ENCODE results near the gene CRADD.

CRADD gene

GRCh38 chr12:93673084-93673483 lies 4.1 kb upstream of the CRADD start:
- no peak for DNase-seq

- DNase-seq: no peak
These were observed 2.8 kb upstream of the CRADD start for GRCh38 chr12:93674386-93674785.

- no peak for DNase-seq
These were observed 574 bp upstream of the CRADD start for GRCh38 chr12:93676408-93677194.

- DNase-seq: no peak
These were observed 1.6 kb downstream of the CRADD start for GRCh38 chr12:93678779-93679178.

GRCh38 chr12:93679308-93679925 lies 2.2 kb downstream of the CRADD start:
- no peak for DNase-seq

GRCh38 chr12:93680006-93680405 lies 2.8 kb downstream of the CRADD start:
- DNase-seq: no peak

GRCh38 chr12:93682846-93683261 lies 5.7 kb downstream of the CRADD start:
- DNase-seq: no peak

GRCh38 chr12:93683410-93683809 lies 6.2 kb downstream of the CRADD start:
- no peak for DNase-seq

- DNase-seq: no peak
These were observed 7.5 kb downstream of the CRADD start for GRCh38 chr12:93684716-93685115.

- no peak for DNase-seq
These were observed 9.6 kb downstream of the CRADD start for GRCh38 chr12:93686572-93687356.

GRCh38 chr12:93689076-93689834 lies 12.1 kb downstream of the CRADD start:
- DNase-seq: no peak

GRCh38 chr12:93696462-93696861 lies 19.3 kb downstream of the CRADD start:
- no peak for DNase-seq

GRCh38 chr12:93698307-93699092 lies 21.3 kb downstream of the CRADD start:
- no peak for DNase-seq

- no peak for DNase-seq
These were observed 22.3 kb downstream of the CRADD start for GRCh38 chr12:93699271-93700145.

GRCh38 chr12:93702707-93703315 lies 25.6 kb downstream of the CRADD start:
- DNase-seq: no peak

GRCh38 chr12:93704122-93704521 lies 26.9 kb downstream of the CRADD start:
- no peak for DNase-seq

GRCh38 chr12:93704625-93705024 lies 27.4 kb downstream of the CRADD start:
- no peak for DNase-seq

- no peak for DNase-seq
These were observed 28.1 kb downstream of the CRADD start for GRCh38 chr12:93705237-93705636.

- no peak for DNase-seq
These were observed 29.2 kb downstream of the CRADD start for GRCh38 chr12:93706387-93706786.

GRCh38 chr12:93706824-93707223 lies 29.6 kb downstream of the CRADD start:
- DNase-seq: no peak

GRCh38 chr12:93707836-93708235 lies 30.7 kb downstream of the CRADD start:
- no peak for DNase-seq

Measured in GF-D8 (cell line).